ENCODE measurements around the gene TOB2.
"Not testable (repeated sequence)": the region's sequence is repeated elsewhere in the genome, so short reads cannot be mapped to it uniquely, and the experiment has no call there.

Gene TOB2

DNA sequence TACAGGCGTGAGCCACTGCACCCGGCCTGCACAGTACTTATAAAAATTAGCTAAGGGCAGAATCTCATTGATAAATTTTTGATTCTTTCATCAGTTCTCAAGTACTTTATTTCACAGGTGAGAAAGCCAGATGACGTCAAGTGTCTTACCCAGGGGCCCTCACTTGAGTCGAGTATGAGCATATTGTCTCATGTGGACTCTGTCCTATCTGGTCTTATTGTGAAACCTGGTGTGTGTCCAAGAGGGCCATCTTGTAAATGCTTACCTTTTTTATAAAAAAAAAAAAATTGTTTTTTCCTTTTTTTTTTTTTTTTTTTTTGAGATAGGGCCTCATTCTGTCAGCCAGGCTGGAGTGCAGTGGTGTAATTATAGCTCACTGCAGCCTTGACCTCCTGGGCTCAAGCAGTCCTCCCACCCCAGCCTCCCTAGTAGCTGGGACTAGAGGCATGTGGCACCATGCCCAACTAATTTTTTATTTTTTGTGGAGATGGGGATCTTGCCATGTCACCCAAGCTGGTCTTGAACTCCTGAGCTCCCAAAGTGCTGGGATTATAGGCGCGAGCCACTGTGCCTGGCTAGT is 28.4 kb upstream of the TOB2 start:
- TF ChIP-seq, protein P1, sequence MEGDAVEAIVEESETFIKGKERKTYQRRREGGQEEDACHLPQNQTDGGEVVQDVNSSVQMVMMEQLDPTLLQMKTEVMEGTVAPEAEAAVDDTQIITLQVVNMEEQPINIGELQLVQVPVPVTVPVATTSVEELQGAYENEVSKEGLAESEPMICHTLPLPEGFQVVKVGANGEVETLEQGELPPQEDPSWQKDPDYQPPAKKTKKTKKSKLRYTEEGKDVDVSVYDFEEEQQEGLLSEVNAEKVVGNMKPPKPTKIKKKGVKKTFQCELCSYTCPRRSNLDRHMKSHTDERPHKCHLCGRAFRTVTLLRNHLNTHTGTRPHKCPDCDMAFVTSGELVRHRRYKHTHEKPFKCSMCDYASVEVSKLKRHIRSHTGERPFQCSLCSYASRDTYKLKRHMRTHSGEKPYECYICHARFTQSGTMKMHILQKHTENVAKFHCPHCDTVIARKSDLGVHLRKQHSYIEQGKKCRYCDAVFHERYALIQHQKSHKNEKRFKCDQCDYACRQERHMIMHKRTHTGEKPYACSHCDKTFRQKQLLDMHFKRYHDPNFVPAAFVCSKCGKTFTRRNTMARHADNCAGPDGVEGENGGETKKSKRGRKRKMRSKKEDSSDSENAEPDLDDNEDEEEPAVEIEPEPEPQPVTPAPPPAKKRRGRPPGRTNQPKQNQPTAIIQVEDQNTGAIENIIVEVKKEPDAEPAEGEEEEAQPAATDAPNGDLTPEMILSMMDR (conservative IDR thresholded peaks at IDR 0.05) = no peak

DNA sequence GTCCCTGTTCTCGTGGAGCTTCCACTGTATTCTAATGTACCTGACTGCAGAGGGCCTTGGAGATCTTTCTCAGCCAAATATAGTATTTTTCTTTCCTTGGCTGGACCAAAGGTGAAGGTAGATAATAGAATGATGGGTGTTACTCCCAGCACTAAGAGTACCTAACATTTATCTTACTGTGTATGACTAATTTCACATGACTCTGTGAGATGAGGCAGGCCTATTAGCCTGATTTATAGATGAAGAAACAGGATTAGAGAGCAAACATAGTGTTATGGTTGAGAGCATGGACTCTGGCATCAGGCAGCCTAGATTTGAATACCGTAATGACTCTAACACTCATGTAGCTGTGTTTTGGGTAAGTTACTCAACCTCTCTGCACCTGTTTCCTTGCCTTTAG is 25.0 kb upstream of the TOB2 start:
- TF ChIP-seq, protein P1 (conservative IDR thresholded peaks at IDR 0.05) = no peak
- no peak overlapping the region for H3K27ac ChIP-seq

More for the DNA sequence above, 28.4 kb upstream of the TOB2 start:
- no peak overlapping the region for H3K27ac ChIP-seq

DNA sequence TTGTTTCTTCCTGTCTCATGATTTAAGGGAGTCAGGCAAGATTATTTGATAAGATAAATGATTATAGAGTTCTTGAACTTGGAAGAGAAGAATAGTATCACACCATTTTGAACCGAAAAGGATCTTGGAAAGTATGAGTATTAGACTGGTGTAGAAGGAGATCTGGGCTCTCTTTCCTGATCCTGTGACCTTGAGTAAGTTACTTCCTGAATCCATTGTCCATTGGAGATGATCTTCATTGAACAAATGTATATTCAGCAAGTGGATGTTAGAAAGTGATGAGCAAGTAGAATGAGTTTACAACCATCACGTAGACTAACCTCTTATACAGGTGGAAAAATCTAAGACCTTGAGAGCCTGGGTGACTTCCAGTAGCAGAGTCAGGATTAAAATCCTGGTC is 24.3 kb upstream of the TOB2 start:
- H3K27ac ChIP-seq = no peak overlapping the region
- TF ChIP-seq, protein P1 (conservative IDR thresholded peaks at IDR 0.05) = no peak

DNA sequence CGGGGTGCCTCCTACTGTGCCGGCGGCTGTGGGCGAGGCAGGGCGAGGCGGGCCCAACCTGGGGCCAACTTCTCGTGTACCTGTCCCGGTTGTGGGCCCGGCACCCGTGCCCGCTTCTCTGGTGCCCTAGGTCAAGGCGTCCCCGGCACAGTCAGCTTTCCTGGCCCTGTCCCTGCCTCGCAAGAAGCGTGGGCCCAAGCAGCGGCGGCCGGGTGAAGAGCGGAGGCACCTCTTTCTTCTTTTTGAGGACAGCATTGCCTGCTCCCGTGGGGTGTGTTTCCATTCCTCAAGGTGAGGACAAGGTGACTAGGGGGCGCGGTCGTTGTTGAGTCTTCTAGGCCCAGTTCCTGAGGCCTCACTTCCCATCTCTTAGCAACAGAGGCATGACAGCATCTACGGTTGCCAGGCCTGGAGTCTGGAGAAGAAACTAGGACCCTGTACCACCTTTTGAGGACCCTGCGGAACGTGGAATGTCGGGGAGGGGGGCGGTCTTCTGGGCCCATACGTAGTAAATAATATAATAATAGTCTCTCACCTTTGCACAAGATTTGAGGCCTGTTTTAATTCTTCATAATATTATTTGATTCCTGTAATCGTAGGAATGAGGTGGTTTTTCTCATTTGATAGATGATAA is 22.7 kb upstream of the TOB2 start:
- TF ChIP-seq, protein P1 (conservative IDR thresholded peaks at IDR 0.05) = no peak
- peak overlapping the region; percentile 89 for H3K27ac ChIP-seq

DNA sequence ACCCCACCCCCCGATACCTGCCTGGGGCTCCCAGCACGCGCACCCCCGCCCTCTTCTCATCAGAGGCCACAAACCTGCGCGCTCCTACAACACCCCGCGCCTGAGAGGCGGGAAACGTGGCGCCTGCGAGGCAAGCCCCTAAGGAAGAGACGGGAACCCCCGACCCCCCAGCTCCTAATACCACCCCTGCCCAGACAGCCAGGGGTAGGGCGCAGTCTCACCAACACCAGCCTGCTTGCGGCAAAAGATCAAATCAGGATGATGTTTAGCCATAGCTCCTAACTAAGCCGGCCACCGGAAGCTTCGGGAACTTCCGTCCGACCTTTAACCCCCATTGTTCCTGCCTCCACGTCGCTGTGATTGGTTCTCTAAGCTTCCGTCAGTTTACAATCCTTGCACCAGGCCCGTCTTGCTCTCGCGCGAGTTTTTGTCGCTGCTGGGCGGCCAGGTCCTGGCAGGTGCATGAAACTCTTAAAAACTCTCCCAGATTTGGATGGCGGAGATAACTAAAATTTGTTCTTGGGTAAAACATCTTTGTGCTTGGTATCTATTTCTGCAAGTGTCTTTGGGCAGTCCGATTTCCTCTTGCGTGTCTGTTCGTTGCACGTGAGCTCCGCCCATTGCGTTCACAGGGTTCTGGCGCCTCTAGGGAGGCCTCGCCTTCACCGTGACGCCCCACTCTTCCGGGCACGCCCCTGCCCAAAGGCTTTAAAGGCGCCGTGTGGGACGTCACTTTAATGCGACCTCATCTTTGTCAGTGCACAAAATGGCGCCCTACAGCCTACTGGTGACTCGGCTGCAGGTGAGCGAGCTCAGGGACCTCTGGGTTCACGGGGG is 22.0 kb upstream of the TOB2 start, which contains the start of the genes ACO2 and PHF5A:
ACO2 (plus strand) TSS at position 737 of the 837 bp plus-strand sequence; CDS start at position 767, 30 bp downstream.
PHF5A (minus strand) TSS at position 312 of the 837 bp plus-strand sequence; CDS start at position 273, 39 bp downstream.
- H3K27ac ChIP-seq = peak within 1 kb of the TSS; percentile 89
- TF ChIP-seq, protein P1 (conservative IDR thresholded peaks at IDR 0.05) = no peak

DNA sequence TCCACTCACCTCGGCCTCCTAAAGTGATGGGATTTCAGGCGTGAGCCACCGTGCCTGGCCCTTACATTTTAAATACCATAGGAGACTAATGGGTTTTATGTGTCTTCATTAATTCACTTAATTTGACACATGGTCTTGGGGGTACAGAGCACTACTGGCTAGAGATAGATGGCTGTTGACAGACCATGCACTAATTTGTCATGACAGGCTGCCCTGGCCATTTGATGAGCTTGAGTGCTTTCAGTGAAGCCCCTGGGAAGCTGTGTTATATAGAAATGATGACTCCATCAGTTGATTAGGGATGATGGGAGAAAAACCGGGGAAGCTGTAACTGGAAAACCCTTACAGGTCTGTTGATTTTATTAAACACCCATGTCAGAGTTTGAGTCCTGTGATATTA is 15.3 kb upstream of the TOB2 start:
- TF ChIP-seq, protein P1 (conservative IDR thresholded peaks at IDR 0.05) = no peak
- H3K27ac ChIP-seq = no peak overlapping the region

DNA sequence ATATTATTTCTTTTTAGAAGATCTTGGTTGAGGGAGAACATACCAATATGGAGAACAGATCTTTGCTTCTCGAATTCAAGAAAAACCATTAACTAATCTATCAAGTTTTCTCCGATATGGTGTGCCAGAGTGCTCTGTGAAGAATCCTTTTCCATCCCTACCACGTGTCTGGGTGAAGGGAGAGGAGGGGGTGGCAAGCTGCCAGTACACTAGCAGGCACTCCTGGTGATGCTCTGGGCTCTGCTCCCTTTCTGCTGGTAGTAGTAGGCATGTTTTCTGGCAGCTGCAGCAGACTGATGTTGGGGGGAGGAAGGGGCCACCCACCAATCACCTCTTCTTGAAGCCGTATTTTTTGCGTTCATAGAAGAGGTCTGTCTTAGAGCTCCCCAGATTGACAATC is 13.5 kb upstream of the TOB2 start:
- not testable (repeated sequence) for H3K27ac ChIP-seq
